ENCODE measurements around the gene DCLK1. TPM values are rescaled to one million over a fixed set of nuclear protein-coding genes. Genes with fewer than 3 reads are reported as not detected.

DCLK1 gene
- total RNA-seq, 1 experiment from 2014 or later = 3.1 TPM

DNA sequence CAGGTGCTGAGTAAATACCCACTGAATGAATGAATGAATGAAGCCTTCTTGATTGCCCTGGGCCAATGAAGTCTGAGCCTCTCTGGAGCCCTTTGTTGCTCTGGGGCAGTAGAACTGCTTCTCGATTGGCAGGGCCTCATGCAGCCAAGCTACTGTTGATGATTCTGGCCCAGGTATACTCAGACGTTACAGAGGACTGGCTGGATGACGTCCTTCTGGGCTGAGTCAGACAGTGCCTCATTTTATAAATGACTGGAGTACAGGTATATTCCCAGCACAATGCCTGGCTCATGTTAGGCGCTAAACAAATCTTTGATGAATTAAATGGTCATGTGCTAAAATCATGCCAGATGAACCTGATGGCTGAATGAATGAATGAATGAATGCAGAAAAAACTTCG lies 410.9 kb downstream of the DCLK1 start:
- DNase-seq (ENCODE audit: low read depth) = no peak

Other genes with a start within 250 kb of the DCLK1 start
- 2.8 and 5.9 TPM in 2 replicates for gene SOHLH2, start 83.2 kb upstream of the DCLK1 start, total RNA-seq (2014; rRNA removed)
- 6.5 and 8.1 TPM in 2 replicates for gene CCDC169, start 166.4 kb upstream of the DCLK1 start, total RNA-seq (2014; rRNA removed)
- gene SPART, start 215.0 kb upstream of the DCLK1 start, total RNA-seq (2014; rRNA removed) = 107 and 117 TPM in 2 replicates